GM04503 (cell line): Measurements from ENCODE around the gene HOMER2.

Source experiments
- DNase-seq: peaks from one replicate; pipeline ENCODE4 v3.0.0-alpha.2; 2012; ENCODE audit warnings: low read depth

The HOMER2 gene

DNA sequence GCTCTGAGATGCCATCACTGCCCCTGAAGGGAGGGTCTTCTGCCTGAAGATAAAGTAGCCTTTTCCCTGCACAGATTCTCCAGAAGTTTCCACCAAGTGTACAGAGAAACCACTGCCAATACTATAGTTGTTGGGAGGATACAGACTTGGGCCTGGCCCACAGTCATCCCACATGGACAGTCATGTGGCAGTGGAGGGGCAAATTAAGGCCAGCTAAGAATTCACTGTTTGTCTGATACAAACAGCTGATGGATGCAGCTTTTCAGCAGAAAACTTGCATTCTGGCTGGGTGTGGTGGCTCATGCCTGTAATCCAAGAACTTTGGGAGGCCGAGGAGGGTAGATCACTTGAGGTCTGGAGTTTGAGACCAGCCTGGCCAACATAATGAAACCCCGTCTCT lies 22.1 kb downstream of the HOMER2 start:
- no peak for DNase-seq

DNA sequence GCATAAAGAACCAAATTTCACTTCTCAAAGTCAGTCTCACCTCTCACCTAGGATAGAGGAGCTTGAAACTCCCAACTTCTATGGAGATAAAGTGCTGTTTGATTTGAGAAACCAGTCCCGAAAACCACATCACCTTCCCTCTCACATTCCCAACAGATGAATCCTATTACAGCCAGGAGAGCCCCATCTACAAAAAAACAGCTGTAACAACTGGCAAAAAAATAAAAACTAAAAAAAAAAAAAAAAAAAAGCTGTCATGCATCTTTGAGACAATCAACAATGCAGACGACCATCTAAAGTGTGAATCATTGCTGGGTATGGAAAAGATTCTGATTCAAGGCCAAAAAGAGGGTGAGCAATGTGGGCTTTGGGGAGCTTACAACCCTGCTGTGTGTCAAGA lies 23.8 kb downstream of the HOMER2 start:
- DNase-seq, result no peak

DNA sequence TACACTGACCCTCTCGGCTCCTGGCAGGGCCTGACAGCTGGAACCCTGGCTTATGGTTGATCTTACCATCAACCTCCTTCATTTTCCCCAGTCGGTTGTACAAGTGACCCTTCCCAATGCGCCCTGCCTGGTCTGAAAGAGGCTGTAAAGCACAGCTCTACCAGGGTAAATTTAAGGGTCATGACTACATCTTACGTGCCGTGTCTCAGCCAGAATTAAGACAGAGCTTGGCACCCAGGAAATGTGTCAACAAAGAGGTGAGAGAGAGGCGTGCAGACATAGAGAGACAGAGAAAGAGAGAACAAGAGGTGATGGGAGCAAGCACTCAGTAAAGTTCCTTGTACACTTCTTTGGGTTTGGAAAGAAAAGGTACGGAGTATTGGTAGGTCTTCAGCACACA lies 28.8 kb downstream of the HOMER2 start:
- no peak for DNase-seq

DNA sequence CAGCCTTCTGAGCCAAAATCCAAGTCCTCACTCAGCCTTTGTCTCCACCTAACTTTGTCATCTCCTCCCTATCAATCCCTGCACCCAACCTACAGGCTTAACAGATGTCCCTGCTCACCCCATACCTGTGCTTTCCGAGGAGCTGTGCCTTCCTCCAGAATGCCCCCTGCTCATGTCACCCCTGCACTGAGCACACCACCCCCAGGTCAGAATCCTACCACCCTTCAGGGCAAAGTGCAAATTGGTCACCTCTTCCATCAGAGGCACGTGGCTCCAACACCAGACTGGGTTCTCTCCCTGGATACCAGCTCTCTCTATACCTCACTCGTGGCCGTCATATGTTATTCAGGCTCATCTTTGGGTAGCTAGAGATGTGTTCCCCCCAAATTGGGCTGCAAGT lies 29.8 kb downstream of the HOMER2 start:
- DNase-seq, result no peak

DNA sequence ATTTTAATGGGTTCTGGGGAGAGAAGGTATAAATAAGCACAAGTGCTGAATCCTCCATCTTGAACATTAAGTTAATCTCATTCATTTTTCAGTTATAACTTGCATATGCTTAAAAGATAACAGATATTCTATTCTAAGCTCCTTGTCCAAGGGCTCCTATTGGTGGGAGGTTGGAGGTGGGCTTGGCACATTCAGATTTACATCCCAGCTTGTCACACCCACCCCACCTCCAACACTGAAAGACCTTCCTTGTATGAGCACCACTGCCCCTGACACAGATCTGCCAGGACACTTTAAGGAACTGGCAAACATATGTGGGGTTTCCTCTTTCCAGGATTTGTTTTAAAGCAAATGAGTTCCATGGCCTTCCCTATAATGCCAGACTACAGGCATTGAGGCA lies 30.6 kb downstream of the HOMER2 start:
- no peak for DNase-seq

DNA sequence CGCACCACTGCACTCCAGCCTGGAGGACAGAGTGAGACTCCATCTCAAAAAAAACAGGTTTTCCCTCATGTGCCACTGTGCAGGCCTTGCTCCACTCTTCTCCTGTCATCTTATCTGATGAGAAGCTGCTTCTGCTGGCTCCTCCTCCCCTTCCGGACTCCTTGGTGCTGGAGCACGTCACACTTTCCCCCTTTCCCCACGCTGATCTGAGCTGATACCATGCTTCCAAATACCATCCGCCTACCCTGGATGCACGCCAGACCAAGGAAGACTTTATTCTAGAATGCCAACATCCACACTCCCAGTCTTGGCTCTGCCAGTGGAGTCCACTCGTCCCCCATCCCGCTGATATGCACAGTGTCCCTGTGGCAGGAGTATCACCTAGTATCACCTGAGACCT lies 31.3 kb downstream of the HOMER2 start:
- DNase-seq, result no peak

DNA sequence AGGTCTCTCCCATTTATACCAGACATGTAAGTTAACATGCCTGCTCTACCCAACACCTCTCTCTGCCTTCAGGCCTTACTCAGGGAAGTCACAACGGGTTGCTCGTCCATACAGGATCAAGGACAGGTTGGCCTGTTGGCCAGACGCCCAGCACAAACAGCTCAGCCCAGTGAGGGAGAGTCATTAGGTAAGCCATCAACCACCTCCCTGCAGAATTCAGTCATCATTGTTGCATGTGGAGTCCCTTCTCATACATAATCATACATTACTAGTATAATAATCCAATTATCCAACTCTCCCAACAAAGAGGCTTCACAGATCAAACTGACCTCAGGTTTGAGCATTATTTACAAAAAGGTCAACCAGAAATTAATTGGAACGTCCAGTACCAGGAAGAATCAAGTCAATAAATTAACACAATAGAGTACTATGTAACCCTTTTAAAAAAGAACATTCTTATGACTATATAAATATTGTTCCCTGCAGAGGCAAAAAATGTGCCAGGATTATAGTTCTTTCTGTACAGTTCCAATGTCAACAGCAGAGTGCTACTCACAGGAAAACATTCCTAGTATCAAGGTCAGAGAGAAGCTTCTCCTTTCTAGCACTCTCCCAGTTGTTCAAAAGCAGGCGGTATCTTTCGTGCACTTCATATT lies 33.2 kb downstream of the HOMER2 start:
- DNase-seq, result no peak

DNA sequence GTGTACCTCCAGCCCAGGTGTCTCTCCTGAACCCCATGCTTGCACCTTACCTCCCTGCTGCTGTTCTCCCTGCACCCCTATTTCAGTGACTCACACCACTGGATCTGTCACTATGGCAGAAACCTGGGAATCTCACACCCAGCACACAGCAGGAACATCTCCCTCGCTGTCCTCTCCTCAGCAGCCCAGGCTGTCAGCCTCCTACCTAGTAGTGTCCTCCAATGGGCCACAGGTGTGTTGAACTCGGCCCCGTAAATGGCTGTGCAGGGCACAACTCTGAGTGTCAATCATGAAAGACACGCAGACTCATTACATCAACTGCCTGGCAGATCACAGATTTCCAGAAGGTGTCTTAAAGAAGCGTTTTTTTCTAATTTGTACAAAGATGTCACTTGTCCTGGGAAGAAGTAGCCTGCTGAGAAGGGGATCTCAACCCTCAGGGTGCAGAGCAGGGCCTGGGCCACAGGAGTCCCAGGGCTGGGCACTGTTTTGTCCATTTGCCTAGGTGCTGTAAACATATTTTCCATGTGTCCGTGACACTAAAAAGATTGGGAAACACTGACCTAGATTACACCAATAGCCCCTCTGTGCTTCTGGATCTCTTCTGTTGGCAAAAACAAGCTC lies 33.8 kb downstream of the HOMER2 start:
- DNase-seq, result no peak

DNA sequence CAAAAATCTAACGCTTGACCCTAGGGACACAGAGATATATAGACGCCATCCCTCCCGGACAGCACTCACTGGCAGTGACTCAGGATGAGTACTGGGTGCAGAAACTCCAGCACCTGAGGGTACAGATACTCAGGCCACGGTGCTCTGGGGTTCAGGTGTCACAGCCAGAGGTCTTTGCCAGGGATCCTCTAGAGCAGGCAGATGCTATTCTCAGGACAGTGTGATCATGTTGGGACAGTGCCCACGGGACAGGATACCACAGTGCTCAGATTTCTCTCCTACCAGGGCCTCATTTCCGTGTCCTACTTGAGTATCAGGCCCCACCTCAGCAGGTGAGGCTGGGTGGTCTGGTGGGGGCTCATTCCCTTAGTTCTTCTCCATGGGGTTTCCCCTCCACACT lies 34.4 kb downstream of the HOMER2 start:
- no peak for DNase-seq

DNA sequence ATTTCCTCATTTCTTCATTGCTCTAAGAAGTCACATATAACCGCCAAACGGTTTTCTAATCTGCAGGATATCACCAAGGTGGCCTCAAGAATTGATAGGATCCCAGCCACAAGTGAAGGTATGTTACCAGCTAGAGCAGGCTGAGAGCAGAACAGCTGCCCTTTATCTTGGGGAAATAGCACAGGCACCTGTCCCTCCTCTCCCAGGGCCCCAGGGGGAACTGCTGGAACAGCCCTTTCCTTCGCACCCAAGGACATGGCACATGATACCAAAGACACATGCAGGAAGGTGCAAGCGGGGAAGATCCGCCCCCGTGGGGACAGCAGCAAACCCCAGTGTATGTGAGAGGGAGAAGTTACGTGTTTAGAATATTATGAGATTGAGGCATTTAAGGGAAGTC lies 35.3 kb downstream of the HOMER2 start:
- DNase-seq, result no peak

DNA sequence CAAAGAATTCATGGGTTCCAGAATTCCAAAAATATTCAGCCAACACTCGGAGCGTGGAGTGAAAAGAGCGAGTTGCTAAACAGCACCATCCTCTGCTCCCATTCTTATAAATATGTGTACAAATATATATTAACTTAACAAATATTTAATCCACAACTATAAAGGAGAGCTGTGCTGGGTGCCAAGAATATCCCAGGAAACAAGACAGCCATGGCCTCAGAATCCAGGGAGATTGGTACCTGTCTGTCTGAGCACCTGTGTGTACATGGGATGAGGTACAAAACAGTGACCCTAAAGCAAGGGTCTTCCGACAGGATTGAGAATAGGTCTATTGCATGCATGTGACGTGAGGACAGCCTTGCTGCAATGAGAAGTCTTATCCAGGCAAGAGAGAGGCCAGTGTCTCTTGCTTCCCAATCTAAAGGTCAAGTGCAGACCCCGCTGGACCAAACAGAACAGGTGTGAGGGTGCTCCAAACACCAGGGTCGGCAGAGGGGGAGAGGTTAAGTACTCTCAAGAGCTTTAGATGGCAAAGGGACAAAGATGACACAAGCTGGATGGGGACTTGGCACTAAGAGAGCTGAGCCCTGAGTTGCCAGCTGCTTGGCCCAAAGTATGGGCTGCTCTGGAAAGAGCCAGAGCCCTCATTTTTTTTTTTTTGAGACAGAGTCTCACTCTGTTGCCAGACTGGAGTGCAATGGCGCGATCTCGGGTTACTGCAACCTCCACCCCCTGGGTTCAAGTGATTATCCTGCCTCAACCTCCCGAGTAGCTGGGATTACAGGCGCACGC lies 36.2 kb downstream of the HOMER2 start:
- DNase-seq, result no peak

DNA sequence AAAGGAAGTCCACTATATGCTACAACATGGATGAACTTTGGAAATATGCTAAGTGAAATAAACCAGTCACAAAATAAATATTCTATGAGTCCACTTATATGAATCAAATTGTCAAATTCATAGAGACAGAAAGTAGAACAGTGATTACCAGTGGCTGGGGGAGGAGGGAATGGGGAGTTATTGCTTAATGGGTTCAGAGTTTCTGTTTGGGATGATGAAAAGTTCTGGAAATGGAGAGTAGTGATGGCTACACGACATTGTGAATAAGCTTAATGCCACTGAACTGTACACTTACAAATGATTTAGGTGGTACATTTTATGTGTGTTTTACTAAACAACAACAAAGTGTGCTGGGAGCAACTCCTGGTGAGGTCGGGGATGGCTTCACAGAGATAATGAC lies 38.1 kb downstream of the HOMER2 start:
- no peak for DNase-seq

DNA sequence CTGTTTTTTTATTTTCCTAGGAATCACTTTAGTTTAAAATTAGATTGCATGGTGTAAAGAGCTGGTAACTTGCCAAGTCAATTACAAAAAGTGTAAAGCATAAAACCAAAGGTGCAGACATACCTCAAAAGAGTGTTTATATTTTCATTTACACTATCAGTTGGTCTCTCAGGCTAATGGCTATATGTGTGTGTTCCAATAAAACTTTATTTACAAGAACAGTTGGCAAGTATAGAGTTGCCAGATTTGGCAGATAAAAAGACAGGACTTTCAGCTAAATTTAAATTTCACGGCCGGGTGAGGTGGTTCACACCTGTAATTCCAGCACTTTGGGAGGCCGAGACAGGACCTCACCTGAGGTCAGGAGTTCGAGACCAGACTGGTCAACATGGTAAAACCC lies 41.1 kb downstream of the HOMER2 start:
- DNase-seq, result no peak

DNA sequence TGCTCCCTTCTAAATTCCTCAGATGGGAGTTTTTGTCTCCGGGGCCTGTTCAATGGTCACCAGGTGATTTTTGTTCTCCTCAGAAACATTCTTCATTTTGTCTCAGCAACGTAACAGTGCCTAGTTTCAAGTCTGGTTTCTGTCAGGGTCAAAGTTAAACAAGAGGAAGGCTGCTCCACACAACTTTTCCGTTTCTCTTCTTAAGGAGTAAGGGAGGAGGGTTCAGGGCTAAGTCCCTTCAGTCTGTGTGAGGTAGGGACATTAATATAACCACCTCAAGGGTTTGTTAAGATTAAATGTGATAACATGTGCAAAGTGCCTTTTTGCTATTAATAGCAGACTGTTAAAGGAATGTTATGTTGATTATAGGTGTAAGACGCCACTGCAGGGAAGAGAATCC lies 41.8 kb downstream of the HOMER2 start:
- DNase-seq, result no peak

DNA sequence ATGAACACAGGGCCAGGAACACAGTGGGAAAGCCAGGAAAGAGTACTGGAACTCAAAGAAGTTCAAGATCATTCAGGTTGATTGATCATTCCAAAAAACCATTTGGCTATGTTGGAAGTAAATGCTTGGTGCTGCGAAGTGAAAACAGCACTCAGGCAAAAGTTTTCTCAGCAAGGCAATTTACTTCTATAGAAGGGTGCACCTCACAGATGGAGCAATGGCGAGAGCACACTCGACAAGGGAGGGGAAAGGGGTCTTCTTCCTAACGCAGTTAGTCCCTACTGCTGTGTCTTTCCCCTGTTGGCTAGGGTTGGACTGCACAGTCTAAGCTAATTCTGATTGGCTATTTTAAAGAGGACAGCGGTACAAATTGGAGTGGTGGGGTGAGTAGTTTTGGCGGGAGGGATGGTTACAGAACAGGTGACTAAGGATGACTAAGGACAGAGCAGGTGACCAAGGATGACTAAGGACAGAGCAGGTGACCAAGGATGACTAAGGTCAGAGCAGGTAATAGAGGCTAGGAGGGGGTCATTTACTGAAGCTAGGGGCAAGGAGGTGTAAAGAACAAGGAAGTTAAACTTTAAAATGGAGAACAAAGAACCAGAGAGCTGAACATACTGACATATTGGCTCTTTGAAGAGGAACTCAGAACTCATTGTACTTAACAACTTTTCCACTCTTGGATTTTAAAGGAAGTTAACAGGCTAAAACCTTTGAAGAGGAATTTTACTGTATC lies 43.3 kb downstream of the HOMER2 start:
- no peak for DNase-seq

DNA sequence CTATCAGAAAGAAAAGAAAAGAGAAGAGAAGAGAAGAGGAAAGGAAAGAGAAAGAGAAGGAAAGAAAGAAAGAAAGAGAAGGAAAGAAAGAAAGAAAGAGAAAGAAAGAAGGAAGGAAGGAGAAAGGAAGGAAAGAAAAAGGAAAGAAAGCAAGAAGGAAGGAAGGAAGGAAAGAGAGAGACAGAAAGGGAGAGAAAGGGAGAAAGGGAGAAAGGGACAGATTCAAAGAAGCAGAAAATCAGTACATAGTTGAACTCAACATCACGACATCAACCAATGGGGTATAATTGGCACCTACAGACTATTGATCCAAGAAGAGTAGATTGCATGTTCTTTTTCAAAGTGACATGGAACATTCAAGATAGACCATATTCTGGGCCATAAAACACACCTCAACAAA lies 45.2 kb downstream of the HOMER2 start:
- no peak for DNase-seq

DNA sequence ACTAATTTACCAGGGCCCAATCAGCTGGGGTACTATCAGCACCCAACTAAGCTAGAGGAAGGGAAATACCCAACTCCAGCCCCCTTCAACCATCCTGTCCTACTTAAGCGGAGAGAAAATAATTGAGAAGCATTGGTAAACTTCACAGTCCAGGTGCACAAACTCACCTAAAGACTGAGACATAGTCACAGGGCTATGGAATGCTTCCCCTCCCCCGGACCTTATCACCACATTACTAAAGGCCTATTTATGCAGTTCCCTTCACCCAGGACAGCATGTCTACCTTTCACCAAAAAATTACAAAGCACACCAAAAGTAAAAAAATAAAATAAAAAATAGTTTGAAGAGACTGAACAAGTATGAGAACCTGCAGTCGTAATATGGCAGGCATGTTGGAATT lies 47.9 kb downstream of the HOMER2 start:
- no peak for DNase-seq

DNA sequence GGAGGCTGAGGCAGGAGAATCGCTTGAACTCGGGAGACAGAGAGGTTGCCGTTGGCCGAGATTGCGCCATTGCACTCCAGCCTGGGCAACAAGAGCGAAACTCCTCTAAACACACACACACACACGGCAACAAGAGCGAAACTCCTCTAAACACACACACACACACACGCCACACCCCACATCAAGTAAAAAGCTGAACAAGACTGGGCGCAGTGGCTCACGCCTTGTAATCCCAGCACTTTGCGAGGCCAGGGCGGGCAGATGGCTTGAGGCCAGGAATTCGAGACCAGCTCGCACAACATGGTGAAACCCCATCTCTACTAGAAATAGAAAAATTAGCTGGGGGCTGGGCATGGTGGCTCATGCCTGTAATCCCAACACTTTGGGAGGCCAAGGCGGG lies 49.0 kb downstream of the HOMER2 start:
- DNase-seq, result no peak

DNA sequence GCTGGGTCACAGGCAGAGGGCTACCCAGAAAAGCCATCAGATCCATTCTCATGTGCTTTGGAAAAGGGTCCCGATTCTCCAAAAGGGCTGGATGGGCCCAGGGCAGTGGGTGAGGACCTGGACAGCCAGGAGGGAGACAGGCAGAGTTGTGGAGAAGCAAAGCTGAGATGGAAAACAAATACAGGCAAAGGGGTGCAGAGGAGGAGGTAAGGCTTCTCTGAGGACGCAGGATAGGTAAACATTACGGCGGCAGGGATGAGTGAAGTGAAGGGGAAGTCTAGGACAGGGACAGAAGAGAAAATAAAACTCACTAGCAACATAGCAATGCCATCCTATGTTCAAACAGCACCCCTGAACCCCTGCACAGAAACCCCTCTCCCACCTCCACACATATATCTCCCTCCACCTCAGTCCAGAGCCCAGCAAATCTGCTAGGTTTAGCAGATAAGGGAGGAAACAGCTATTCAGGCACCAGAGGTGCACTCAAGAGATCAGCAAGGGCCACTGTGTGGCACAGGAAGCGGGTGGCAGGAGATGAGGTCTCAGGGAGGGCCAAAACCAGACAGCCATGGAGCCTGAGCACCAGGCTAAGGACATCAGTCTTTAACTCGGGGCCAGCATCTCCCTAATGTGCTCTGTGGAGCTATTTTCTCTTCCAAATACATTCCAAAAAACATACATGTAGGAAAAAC lies 51.3 kb downstream of the HOMER2 start:
- no peak for DNase-seq

DNA sequence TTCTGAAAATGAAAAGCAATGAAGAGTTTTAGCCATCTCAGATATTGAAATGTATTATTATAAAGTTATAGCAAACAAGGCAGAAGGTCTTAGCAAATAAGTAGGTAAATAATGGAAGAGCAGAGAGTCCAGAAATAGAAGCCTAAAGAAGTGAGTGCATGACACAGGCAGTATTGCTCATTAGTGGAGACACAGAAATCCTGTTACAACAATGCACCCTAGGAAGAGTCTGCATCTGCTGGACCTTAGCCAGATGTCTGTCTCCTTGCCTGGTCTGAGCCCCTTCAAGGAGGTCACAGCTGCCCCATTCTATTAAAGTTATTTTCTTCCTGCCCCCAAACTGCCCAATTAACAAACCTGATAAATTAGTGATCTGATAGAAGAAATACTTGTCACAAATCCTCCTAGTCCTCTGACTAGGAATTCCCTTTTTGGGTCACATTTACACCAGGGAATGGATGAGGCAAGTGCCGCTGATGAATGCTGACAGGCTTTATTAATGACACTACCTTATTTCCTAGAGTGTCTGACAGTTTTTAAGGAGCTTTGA lies 51.9 kb downstream of the HOMER2 start:
- no peak for DNase-seq

DNA sequence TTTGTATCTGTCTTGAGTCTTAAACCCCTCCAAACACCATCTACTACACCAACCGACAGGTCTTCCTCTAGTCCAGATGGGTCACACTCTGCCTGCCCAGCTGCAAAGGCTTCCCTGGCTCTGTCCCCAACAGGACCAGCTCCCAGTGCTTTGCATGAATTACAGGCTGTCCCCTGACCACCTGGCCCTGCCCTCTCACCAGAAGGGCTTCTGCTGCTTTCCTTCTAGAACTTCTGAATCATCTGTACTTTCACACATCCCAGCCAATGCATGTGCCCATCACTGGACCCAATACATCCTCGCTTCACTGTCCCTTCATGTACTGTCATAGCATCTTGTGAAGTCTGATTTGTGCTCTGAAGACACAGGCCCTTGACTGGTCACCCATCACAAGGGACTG lies 53.6 kb downstream of the HOMER2 start:
- DNase-seq, result no peak

DNA sequence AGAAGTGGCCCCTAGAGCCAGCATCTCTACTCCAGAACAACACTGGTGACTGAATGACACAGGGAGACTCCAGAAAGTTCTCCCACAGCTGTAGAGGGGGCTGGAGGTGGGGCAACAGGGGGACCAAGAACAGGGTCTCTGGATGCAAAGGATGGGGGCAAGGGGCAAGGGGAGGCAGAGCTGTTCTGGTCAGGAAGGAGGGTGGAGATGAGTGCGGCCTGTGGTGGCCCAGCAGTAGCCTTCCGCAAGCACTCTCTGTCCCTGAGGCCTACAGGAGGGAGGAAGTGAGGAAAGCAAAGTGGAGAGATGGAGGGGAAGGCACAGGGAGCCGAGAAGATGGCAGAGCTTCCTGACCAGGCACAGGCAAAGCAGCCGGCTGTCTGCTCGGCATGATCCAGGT lies 56.5 kb downstream of the HOMER2 start:
- no peak for DNase-seq
